ENCODE results near the gene PCDH11Y.
"Not testable (repeated sequence)": the region's sequence is repeated elsewhere in the genome, so short reads cannot be mapped to it uniquely, and the experiment has no call there.

The PCDH11Y gene, protein sequence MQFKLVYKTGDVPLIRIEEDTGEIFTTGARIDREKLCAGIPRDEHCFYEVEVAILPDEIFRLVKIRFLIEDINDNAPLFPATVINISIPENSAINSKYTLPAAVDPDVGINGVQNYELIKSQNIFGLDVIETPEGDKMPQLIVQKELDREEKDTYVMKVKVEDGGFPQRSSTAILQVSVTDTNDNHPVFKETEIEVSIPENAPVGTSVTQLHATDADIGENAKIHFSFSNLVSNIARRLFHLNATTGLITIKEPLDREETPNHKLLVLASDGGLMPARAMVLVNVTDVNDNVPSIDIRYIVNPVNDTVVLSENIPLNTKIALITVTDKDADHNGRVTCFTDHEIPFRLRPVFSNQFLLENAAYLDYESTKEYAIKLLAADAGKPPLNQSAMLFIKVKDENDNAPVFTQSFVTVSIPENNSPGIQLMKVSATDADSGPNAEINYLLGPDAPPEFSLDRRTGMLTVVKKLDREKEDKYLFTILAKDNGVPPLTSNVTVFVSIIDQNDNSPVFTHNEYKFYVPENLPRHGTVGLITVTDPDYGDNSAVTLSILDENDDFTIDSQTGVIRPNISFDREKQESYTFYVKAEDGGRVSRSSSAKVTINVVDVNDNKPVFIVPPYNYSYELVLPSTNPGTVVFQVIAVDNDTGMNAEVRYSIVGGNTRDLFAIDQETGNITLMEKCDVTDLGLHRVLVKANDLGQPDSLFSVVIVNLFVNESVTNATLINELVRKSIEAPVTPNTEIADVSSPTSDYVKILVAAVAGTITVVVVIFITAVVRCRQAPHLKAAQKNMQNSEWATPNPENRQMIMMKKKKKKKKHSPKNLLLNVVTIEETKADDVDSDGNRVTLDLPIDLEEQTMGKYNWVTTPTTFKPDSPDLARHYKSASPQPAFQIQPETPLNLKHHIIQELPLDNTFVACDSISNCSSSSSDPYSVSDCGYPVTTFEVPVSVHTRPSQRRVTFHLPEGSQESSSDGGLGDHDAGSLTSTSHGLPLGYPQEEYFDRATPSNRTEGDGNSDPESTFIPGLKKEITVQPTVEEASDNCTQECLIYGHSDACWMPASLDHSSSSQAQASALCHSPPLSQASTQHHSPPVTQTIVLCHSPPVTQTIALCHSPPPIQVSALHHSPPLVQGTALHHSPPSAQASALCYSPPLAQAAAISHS (N-terminal part only)

DNA sequence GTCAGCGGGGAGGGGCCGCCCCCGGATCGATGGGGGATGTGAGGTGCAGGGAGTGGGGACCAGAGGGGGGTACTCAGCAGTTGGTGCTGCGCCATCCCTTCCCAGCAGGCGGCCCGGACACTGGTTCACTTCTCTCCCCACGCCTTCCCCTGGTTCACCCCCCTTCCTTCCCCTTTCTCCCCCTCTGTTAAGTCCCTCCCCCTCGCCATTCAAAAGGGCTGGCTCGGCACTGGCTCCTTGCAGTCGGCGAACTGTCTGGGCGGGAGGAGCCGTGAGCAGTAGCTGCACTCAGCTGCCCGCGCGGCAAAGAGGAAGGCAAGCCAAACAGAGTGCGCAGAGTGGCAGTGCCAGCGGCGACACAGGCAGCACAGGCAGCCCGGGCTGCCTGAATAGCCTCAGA, at the start of gene PCDH11Y:
Gene PCDH11Y, plus strand, starts transcription at position 240 of the 400 bp plus-strand sequence. CDS start 56,804 bp downstream, outside the sequence.
- not testable (repeated sequence) for DNase-seq

DNA sequence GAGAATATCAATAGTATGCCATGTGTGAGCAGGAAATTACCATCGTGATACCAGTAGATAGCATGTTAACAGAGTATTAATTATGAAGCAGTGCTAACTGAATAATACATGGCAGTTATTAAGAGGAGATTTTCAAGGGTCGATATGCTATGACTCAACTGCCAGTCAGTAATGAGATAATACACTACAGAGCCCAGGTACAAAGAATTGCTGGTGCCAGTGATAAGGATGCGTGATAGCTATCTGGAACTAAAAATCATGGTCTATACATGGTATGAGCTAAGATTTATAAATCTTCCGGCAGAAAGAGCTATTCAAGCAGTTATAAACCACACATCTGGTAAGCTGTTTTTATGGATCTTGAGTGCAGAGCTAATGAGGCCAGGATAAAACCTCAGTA, 32.2 kb upstream of the PCDH11Y start:
- not testable (repeated sequence) for DNase-seq

DNA sequence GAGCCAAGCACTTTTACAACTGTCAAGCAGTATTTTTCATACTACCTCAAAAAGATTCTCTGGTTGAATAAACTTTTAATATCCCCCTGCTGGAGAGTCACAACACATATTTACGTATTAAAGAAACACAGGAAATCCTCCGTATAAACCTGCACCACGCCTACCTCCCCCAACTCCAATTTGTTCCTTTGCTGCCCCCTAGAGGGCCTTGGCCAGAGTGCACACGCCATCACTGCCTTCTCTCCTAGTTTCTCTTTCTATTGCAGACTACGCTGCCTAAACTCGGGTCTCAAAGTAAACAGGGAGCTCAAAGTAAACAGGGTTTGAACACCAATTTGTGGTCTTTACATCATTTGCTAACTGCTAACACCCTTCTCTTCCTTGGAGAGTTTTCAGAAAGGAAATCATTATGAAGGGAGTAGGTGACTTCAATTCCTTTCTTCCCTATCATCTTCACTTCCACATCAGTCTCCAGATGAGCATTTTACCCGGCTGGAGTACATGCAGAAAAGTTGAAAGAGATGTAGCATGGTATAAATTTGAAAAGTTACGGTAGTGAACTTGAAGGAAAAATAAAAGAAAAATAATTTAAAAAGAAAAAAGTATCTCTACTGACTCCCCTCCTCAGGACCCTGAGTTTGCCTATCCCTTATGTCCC, 8.2 kb upstream of the PCDH11Y start:
- DNase-seq = not testable (repeated sequence)

DNA sequence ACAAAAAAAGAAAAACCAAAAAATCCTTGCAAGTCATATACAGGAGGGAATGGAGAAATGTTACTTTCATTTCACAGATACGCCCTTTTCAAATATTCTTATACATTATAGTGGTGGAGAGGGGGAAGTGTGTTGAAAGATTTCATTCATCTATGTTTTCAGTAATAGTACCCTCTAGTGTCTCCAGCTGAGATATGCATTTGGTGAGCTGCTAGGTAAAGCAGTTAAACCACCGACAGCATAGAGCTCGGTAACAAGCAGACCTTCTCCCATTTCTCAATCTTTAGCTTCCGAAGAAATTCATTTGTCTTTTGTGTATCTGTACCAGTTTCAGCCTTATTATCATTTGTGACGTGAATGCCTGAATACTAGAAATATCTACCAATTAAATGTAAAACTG, 5.2 kb upstream of the PCDH11Y start:
- not testable (repeated sequence) for DNase-seq

DNA sequence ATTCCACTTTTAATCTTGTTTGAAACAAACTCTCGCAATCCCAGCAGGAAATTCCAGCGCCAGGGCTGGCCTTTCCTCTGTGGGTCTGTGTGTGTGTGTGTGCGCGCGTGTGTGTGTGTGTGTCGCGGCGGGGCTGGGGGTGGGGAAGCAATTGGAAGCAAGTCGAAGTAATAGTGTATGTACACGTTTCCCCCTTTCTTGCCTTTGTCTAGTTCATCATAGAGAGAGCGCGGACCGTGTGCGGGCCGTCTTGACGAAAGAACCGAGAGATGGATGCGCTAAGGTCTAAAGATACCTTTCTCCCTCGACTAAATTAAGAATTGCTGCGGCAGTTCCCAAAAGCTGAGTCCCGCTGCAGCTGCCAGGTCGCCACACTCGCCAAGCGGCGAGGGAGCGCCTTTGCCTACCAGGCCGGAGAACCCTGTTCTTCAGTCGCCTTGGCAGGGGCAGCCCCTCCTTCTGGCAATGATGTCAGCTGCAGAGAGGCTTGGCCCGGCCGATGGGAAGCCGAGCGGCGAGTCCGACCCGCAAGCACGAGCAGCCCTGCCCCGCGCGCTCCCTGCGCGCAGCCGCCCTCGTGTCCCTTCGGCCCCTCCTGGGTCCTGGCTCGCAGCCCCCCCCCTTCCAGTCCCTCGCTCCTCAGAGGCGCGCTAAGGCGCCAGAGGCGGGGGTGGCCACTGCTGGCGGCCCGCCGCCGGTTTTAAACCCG, 2.5 kb downstream of the PCDH11Y start:
- not testable (repeated sequence) for DNase-seq

DNA sequence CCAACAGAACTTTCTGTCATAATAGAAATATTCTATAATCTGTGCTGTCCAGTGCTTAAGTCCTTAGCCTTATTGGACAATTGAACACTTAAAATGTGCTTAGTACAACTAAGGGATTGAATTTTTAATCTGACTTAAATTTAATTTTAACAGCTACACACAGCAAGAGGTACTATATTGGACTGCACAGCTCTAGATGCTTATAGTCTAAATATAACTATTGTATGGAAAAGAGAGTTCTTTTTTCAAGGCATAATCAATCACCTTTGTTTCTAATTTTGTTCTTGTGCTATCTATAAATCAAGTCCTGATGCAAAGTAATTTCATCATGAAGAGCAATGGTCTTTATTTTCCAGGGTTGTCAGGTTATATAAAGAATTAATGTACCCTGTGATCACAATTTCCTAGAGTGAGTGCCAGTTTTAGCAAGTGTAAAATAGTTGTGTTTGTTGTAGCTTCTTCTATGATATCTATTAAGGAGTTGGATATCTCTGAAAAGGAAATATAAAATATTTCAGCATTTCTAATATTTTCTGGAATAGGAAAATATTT, 39.0 kb downstream of the PCDH11Y start:
- DNase-seq = not testable (repeated sequence)

DNA sequence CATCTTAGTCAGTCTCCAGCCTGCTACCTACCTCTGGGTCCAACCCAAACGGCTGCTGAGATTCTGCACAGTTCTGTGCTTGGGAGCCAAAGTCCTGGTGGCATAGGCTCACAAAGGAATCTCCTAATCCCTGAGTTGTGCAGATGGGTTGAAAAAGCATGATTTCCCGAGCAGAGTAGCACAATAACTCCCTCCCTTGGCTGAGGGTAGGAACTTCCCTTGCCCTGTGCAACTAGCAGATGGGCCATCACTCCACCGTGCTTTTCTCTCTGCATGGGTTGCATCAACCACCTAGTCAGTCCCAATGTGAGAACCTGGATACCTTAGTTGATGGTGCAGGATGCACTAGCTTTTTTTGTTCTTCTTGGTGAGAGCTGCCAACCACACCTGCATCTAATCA, 82.9 kb downstream of the PCDH11Y start:
- not testable (repeated sequence) for DNase-seq

DNA sequence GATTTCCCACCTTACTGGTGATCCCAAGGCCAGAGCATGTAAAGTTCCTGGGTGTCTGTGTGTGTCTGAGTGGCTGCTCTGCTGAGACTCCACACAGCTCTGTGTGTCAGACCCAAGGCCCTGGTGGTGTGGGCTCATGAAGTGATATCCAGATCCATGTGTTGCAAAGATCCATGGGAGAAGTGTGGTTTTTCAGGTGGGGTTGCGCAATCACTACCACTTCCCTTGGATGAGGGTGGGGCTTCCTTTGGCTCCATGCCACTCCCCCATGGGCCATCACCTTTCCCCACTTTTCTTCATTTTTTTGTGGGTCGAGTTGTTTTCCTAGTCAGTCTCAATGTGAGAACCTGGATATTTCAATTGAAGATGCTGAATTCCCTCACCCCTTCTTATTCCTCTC, 182.9 kb downstream of the PCDH11Y start:
- not testable (repeated sequence) for DNase-seq

DNA sequence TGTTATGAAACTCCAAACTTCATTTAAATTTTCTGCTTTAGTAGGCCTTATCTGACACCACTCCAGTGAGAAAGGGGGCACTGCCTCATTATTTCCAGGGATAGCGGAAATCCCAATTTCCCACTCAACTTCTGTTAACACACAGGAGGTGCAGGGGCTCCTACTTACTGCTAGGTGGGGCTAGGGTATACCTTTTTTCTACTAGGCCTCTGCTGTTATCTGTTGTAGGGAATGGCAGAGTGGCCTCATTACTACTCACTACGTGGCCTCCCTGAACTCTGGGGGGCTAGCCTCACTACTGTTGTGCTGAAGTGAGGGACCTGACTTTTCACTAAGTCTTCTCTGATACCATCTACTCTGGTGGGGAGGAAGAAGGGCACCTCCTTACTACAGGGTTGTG, 215.0 kb downstream of the PCDH11Y start:
- not testable (repeated sequence) for DNase-seq

DNA sequence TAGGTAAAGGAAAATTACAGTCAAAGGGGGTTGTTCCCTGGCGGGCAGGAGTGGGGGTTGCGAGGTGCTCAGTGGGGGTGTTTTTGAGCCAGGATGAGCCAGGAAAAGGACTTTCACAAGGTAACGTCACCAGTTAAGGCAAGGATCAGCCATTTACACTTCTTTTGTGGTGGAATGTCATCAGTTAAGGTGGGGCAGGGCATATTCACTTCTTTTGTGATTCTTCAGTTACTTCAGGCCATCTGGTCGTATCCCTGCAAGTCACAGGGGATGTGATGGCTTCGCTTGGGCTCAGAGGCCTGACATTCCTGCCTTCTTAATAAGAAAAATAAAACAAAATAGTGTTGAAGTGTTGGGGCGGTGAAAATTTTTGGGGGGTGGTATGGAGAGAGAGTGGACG, 324.8 kb downstream of the PCDH11Y start:
- not testable (repeated sequence) for DNase-seq

DNA sequence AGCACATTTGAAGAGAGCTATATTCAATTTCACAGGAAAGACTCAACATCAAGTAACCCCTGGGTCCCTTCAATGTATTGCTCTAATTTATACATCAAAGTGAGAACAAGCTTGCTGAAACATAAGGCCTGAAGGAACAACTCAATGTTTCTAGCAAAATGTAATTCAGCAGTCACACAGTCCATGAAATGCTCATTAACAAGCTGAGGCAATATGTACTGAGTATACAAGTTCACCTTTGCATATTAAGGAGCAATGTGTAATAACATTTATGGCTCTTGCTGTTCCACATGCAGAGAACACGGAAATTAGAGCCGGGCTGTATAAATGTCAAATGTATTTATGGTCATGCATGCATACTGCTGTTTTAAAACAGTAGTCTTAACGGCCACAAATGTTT, 342.1 kb downstream of the PCDH11Y start:
- not testable (repeated sequence) for DNase-seq

DNA sequence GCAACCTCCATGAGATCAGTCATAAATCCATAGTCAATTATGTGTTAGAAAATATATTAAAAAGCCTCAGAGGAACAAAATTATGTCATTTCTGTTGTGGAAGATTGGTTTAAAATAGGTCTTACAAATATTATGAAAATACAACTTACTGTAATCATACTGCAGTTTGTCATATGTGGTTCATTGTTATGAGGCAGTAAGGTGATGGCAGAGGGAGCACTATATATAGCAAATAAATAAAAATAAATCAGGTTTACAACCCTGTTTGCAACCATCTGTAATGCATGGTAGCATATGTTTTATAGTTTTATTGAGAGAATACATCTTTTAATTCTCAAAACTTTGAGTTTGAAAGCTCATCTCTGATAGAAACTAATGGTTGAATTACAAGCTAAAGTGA, 543.6 kb downstream of the PCDH11Y start:
- DNase-seq = not testable (repeated sequence)

DNA sequence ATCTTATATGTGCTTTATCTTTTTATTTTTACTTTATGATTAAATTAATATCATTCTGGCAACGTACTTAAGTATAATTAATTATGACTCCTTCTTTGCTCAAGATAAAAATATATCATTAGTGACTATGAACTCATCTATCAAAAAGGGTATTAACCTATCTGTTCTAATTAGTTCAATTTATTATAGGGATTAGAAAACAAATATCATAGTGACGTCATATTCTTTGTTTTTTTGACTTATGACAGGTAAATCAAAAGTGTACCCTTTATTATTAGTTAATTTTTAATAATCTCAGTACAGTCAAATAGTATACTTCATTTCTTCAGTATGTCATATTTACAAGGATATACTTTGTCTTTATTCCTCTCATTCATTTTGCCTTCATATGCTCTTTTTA, 638.5 kb downstream of the PCDH11Y start:
- not testable (repeated sequence) for DNase-seq

DNA sequence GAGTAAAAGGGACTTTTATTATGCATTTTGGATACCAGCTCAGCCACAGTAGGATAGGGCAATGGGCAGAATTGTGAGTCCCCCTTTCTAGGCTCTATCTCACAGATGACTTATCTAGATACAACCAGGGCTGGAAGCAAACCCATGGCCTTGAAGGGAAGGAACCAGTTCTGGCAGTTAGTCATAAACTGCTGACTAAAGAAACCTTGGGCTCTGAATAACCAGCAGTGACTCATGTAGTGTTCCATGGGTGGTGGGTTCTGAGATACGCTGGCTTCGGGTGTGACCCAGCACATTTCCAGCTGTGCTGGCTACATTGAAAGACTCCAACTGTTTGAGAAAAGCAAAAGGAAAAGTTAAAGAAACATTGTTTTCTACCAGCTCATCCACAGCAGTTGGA, 679.2 kb downstream of the PCDH11Y start:
- not testable (repeated sequence) for DNase-seq

DNA sequence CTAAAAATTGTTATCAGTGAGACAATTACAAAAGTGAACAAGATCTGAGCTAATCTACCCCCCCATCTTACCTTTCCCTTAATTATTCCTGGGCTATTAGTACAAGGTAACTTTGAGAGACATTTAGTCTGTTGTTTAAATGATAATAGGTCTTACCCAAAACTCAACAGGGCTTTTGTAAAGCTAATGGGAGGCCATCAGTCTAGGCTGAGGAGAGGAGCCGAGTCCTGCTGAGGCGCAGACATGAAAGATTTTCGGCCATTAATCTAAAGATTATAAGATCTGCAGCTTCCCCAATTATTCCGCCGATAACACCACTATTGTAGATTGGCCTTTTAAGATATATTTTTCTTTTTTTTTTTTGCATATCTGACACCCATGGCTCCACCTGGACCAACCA, 708.6 kb downstream of the PCDH11Y start:
- DNase-seq = not testable (repeated sequence)

DNA sequence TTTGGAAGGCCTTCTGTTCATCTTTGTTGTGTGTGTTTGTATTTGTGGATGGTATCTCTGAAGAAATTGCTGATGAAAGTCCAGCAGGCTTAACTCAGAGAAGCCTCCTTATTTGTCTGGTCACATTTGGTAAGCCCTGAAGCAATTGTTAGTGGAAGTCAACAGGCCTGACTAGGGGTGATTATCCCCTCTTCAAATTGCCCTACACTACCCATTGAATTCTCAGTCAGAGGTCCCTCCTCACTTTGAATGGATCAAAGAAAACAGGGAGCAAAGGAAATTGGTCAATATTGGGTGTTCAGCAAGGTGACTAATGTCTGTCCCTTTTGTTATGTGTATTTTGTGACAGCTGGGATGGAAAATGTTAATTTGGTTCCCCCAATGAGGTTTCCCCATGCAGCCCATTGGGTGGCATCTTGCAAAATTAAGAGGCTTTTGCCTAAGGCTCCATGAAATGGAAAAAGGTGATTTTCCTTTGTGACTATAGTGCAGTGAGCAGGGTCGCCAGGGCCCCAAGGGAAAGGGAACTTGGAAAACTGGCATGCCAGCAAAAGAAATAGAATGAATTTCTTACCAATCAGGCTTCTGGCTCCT, 709.8 kb downstream of the PCDH11Y start:
- DNase-seq = not testable (repeated sequence)

DNA sequence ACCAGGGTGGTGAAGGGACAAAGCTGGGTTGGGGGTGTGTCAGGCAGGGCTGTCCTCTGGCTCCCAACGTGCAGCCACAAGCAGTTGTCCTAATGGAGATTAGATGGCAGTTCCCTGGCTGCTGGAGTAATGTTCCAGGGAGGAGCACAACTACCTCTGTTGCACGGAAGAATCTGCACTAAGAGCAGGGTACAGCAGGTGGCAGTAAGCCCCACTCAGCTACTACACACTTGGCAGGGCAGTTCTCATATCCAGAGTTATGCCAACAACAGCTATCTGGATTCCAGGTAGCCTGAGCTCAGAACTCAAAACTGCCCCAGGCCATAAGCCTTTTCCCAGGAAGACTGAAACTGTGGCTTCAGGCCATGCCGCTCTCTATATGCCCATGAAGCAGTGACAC, 761.3 kb downstream of the PCDH11Y start:
- DNase-seq = not testable (repeated sequence)

DNA sequence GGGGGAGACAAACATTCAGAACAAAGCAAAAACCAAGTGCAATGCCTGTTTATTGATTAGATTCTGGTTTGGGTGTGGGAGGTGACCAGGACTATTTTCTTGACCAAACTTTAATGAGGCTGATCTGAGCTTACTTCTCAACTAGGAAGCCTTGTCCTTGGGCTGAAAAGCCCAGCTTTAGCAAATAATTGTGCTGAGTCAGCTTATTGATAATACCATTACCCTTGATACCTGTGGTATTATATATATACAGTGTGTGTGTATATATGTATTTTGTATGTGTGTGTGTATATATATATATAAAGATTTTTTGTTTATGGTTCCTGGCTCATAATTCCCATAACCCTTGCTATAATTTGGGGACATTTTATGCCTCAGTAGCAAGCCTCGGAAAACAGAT, 776.4 kb downstream of the PCDH11Y start:
- DNase-seq = not testable (repeated sequence)

Measured in NCI-H2227 treated with DMSO at 0.1 percent for 48 hours (cell line).